ENCODE measurements around the gene GLS.

Gene GLS

GRCh38 chr2:190891889-190892288 is 11.3 kb downstream of the GLS start:
- Histone ChIP-seq H3K9ac (ENCODE audit: low read length) (no peak overlapping the region), H3K4me1 (ENCODE audit: control insufficient read depth, insufficient read depth, low read length) (no peaks in the 10 kb centered on the region), H3K27me3 (ENCODE audit: control insufficient read depth, insufficient read depth, low read length) (no peaks in the 10 kb centered on the region), H3K36me3 (ENCODE audit: control insufficient read depth, insufficient read depth, low read length) (no peaks in the 10 kb centered on the region), H3K9me3 (ENCODE audit: control insufficient read depth, low read length) (no peaks in the 10 kb centered on the region), H3K4me3 (ENCODE audit: low read length) (no peak overlapping the region)

GRCh38 chr2:190893157-190893556 is 12.5 kb downstream of the GLS start:
- Histone ChIP-seq H3K4me1 (ENCODE audit: control insufficient read depth, insufficient read depth, low read length) (no peaks in the 10 kb centered on the region), H3K4me3 (ENCODE audit: low read length) (no peak overlapping the region), H3K36me3 (ENCODE audit: control insufficient read depth, insufficient read depth, low read length) (no peaks in the 10 kb centered on the region), H3K27me3 (ENCODE audit: control insufficient read depth, insufficient read depth, low read length) (no peaks in the 10 kb centered on the region), H3K9ac (ENCODE audit: low read length) (no peak overlapping the region), H3K9me3 (ENCODE audit: control insufficient read depth, low read length) (no peaks in the 10 kb centered on the region)

- Histone ChIP-seq H3K9ac (ENCODE audit: low read length) (no peak overlapping the region), H3K9me3 (ENCODE audit: control insufficient read depth, low read length) (no peaks in the 10 kb centered on the region), H3K4me3 (ENCODE audit: low read length) (no peak overlapping the region), H3K4me1 (ENCODE audit: control insufficient read depth, insufficient read depth, low read length) (no peaks in the 10 kb centered on the region), H3K36me3 (ENCODE audit: control insufficient read depth, insufficient read depth, low read length) (no peaks in the 10 kb centered on the region), H3K27me3 (ENCODE audit: control insufficient read depth, insufficient read depth, low read length) (no peaks in the 10 kb centered on the region)
Measured at GRCh38 chr2:190896477-190896876, 15.9 kb downstream of the GLS start.

- no peaks in the 10 kb centered on the region for H3K36me3 ChIP-seq (ENCODE audit: control insufficient read depth, insufficient read depth, low read length)
- no peaks in the 10 kb centered on the region for H3K27me3 ChIP-seq (ENCODE audit: control insufficient read depth, insufficient read depth, low read length)
- H3K4me1 ChIP-seq (ENCODE audit: control insufficient read depth, insufficient read depth, low read length), result no peaks in the 10 kb centered on the region
- H3K9ac ChIP-seq (ENCODE audit: low read length), result no peak overlapping the region
- no peaks in the 10 kb centered on the region for H3K9me3 ChIP-seq (ENCODE audit: control insufficient read depth, low read length)
- H3K4me3 ChIP-seq (ENCODE audit: low read length), result no peak overlapping the region
Measured at GRCh38 chr2:190903693-190904450, 23.3 kb downstream of the GLS start.

- no peaks in the 10 kb centered on the region for H3K4me1 ChIP-seq (ENCODE audit: control insufficient read depth, insufficient read depth, low read length)
- no peak overlapping the region for H3K4me3 ChIP-seq (ENCODE audit: low read length)
- no peaks in the 10 kb centered on the region for H3K9me3 ChIP-seq (ENCODE audit: control insufficient read depth, low read length)
- H3K36me3 ChIP-seq (ENCODE audit: control insufficient read depth, insufficient read depth, low read length), result no peaks in the 10 kb centered on the region
- no peaks in the 10 kb centered on the region for H3K27me3 ChIP-seq (ENCODE audit: control insufficient read depth, insufficient read depth, low read length)
- no peak overlapping the region for H3K9ac ChIP-seq (ENCODE audit: low read length)
Measured at GRCh38 chr2:190904640-190905261, 24.1 kb downstream of the GLS start.

- H3K9me3 ChIP-seq (ENCODE audit: control insufficient read depth, low read length), result no peaks in the 10 kb centered on the region
- no peaks in the 10 kb centered on the region for H3K4me1 ChIP-seq (ENCODE audit: control insufficient read depth, insufficient read depth, low read length)
- no peaks in the 10 kb centered on the region for H3K27me3 ChIP-seq (ENCODE audit: control insufficient read depth, insufficient read depth, low read length)
- no peaks in the 10 kb centered on the region for H3K36me3 ChIP-seq (ENCODE audit: control insufficient read depth, insufficient read depth, low read length)
- H3K4me3 ChIP-seq (ENCODE audit: low read length), result no peak overlapping the region
- no peak overlapping the region for H3K9ac ChIP-seq (ENCODE audit: low read length)
Measured at GRCh38 chr2:190908532-190908931, 27.9 kb downstream of the GLS start.

- H3K9me3 ChIP-seq (ENCODE audit: control insufficient read depth, low read length), result no peaks in the 10 kb centered on the region
- no peaks in the 10 kb centered on the region for H3K4me1 ChIP-seq (ENCODE audit: control insufficient read depth, insufficient read depth, low read length)
- no peaks in the 10 kb centered on the region for H3K27me3 ChIP-seq (ENCODE audit: control insufficient read depth, insufficient read depth, low read length)
- H3K36me3 ChIP-seq (ENCODE audit: control insufficient read depth, insufficient read depth, low read length), result no peaks in the 10 kb centered on the region
- no peak overlapping the region for H3K4me3 ChIP-seq (ENCODE audit: low read length)
- H3K9ac ChIP-seq (ENCODE audit: low read length), result no peak overlapping the region
Measured at GRCh38 chr2:190909680-190910079, 29.1 kb downstream of the GLS start.

GRCh38 chr2:190910341-190911136 is 29.9 kb downstream of the GLS start:
- Histone ChIP-seq H3K4me1 (ENCODE audit: control insufficient read depth, insufficient read depth, low read length) (no peaks in the 10 kb centered on the region), H3K36me3 (ENCODE audit: control insufficient read depth, insufficient read depth, low read length) (no peaks in the 10 kb centered on the region), H3K4me3 (ENCODE audit: low read length) (no peak overlapping the region), H3K9me3 (ENCODE audit: control insufficient read depth, low read length) (no peaks in the 10 kb centered on the region), H3K9ac (ENCODE audit: low read length) (no peak overlapping the region), H3K27me3 (ENCODE audit: control insufficient read depth, insufficient read depth, low read length) (no peaks in the 10 kb centered on the region)

GRCh38 chr2:190911813-190912212 is 31.2 kb downstream of the GLS start:
- no peaks in the 10 kb centered on the region for H3K4me1 ChIP-seq (ENCODE audit: control insufficient read depth, insufficient read depth, low read length)

GRCh38 chr2:190912726-190913125 is 32.1 kb downstream of the GLS start:
- Histone ChIP-seq H3K27me3 (ENCODE audit: control insufficient read depth, insufficient read depth, low read length) (no peaks in the 10 kb centered on the region), H3K36me3 (ENCODE audit: control insufficient read depth, insufficient read depth, low read length) (no peaks in the 10 kb centered on the region), H3K4me3 (ENCODE audit: low read length) (no peak overlapping the region), H3K9ac (ENCODE audit: low read length) (no peak overlapping the region), H3K9me3 (ENCODE audit: control insufficient read depth, low read length) (no peaks in the 10 kb centered on the region), H3K4me1 (ENCODE audit: control insufficient read depth, insufficient read depth, low read length) (no peaks in the 10 kb centered on the region)

More at GRCh38 chr2:190911813-190912212, 31.2 kb downstream of the GLS start:
- no peaks in the 10 kb centered on the region for H3K27me3 ChIP-seq (ENCODE audit: control insufficient read depth, insufficient read depth, low read length)
- no peak overlapping the region for H3K9ac ChIP-seq (ENCODE audit: low read length)
- no peaks in the 10 kb centered on the region for H3K36me3 ChIP-seq (ENCODE audit: control insufficient read depth, insufficient read depth, low read length)
- no peak overlapping the region for H3K4me3 ChIP-seq (ENCODE audit: low read length)
- no peaks in the 10 kb centered on the region for H3K9me3 ChIP-seq (ENCODE audit: control insufficient read depth, low read length)

- Histone ChIP-seq H3K36me3 (ENCODE audit: control insufficient read depth, insufficient read depth, low read length) (no peaks in the 10 kb centered on the region), H3K4me1 (ENCODE audit: control insufficient read depth, insufficient read depth, low read length) (no peaks in the 10 kb centered on the region), H3K9me3 (ENCODE audit: control insufficient read depth, low read length) (no peaks in the 10 kb centered on the region)
Measured at GRCh38 chr2:190913725-190914124, 33.1 kb downstream of the GLS start.

GRCh38 chr2:190916829-190917228 is 36.2 kb downstream of the GLS start:
- Histone ChIP-seq H3K9ac (ENCODE audit: low read length) (no peak overlapping the region), H3K9me3 (ENCODE audit: control insufficient read depth, low read length) (no peaks in the 10 kb centered on the region), H3K4me3 (ENCODE audit: low read length) (no peak overlapping the region), H3K4me1 (ENCODE audit: control insufficient read depth, insufficient read depth, low read length) (no peaks in the 10 kb centered on the region), H3K36me3 (ENCODE audit: control insufficient read depth, insufficient read depth, low read length) (no peaks in the 10 kb centered on the region), H3K27me3 (ENCODE audit: control insufficient read depth, insufficient read depth, low read length) (no peaks in the 10 kb centered on the region)

More at GRCh38 chr2:190913725-190914124, 33.1 kb downstream of the GLS start:
- no peak overlapping the region for H3K9ac ChIP-seq (ENCODE audit: low read length)
- no peak overlapping the region for H3K4me3 ChIP-seq (ENCODE audit: low read length)
- no peaks in the 10 kb centered on the region for H3K27me3 ChIP-seq (ENCODE audit: control insufficient read depth, insufficient read depth, low read length)
